ENCODE results near the gene PKD2.

Gene PKD2

GRCh38 chr4:88028946-88029345 lies 21.5 kb downstream of the PKD2 start:
- no peak for DNase-seq

- DNase-seq: no peak
These were observed 22.1 kb downstream of the PKD2 start for GRCh38 chr4:88029556-88029955.

- no peak for DNase-seq
These were observed 23.3 kb downstream of the PKD2 start for GRCh38 chr4:88030565-88031310.

- DNase-seq: peak; percentile 25
These were observed 25.9 kb downstream of the PKD2 start for GRCh38 chr4:88033309-88033708.

GRCh38 chr4:88035292-88035691 lies 27.9 kb downstream of the PKD2 start:
- no peak for DNase-seq

- DNase-seq: no peak
These were observed 30.0 kb downstream of the PKD2 start for GRCh38 chr4:88037447-88037846.

- DNase-seq: no peak
These were observed 30.5 kb downstream of the PKD2 start for GRCh38 chr4:88037936-88038335.

- DNase-seq: no peak
These were observed 33.3 kb downstream of the PKD2 start for GRCh38 chr4:88040707-88041106.

GRCh38 chr4:88041626-88042025 lies 34.2 kb downstream of the PKD2 start:
- no peak for DNase-seq

GRCh38 chr4:88043001-88043400 lies 35.6 kb downstream of the PKD2 start:
- DNase-seq: no peak

GRCh38 chr4:88043586-88044340 lies 36.3 kb downstream of the PKD2 start:
- no peak for DNase-seq

- DNase-seq: no peak
These were observed 37.6 kb downstream of the PKD2 start for GRCh38 chr4:88045021-88045420.

- no peak for DNase-seq
These were observed 46.8 kb downstream of the PKD2 start for GRCh38 chr4:88054229-88054628.

- DNase-seq: peak; percentile 34
These were observed 47.5 kb downstream of the PKD2 start for GRCh38 chr4:88054901-88055300.

GRCh38 chr4:88058295-88058694 lies 50.9 kb downstream of the PKD2 start:
- DNase-seq: no peak

GRCh38 chr4:88059766-88060165 lies 52.3 kb downstream of the PKD2 start:
- DNase-seq: no peak

GRCh38 chr4:88060431-88060830 lies 53.0 kb downstream of the PKD2 start:
- no peak for DNase-seq

- DNase-seq: no peak
These were observed 54.9 kb downstream of the PKD2 start for GRCh38 chr4:88062311-88062710.

- no peak for DNase-seq
These were observed 55.4 kb downstream of the PKD2 start for GRCh38 chr4:88062843-88063242.

- no peak for DNase-seq
These were observed 56.3 kb downstream of the PKD2 start for GRCh38 chr4:88063634-88064296.

GRCh38 chr4:88064410-88064809 lies 57.0 kb downstream of the PKD2 start:
- DNase-seq: no peak

GRCh38 chr4:88070031-88070430 lies 62.6 kb downstream of the PKD2 start:
- no peak for DNase-seq

GRCh38 chr4:88075336-88075735 lies 67.9 kb downstream of the PKD2 start:
- DNase-seq: no peak
